Measurements from ENCODE around the gene HNRNPF.
"Not testable (repeated sequence)": the region's sequence is repeated elsewhere in the genome, so short reads cannot be mapped to it uniquely, and the experiment has no call there.

The HNRNPF gene, protein sequence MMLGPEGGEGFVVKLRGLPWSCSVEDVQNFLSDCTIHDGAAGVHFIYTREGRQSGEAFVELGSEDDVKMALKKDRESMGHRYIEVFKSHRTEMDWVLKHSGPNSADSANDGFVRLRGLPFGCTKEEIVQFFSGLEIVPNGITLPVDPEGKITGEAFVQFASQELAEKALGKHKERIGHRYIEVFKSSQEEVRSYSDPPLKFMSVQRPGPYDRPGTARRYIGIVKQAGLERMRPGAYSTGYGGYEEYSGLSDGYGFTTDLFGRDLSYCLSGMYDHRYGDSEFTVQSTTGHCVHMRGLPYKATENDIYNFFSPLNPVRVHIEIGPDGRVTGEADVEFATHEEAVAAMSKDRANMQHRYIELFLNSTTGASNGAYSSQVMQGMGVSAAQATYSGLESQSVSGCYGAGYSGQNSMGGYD

DNA sequence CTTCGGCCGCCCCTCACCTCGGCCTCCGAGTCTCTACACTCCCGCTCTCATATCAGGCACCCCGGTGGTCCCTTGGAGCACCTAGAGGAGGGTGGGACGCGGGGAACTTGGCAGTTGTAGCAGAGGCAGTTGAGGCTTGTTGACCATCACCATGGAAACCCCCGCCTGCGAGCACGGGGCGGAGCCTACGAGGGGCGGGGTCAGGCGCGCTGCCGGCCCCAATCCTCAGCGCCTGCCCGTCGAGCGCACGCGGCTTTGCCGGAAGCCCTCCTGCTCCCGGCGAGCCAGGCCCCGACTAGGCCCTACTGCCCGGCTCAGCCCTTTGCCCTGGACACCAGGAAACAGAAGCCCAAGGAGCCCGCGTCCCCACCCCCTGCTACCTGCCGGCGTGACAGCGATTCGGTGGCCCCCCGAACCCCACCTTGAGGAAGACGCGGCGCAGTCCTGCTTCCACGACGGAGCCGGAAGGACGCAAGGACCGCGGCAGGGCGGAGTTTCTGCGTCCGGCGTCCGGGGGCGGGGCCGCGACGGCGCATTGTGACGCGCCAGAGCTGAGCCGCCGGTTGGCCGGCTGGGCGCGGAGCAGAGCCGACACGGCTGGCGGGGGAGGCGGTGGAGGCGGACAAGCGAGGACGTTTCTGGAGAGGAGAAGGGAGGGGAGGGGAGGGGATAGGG lies at the start of gene HNRNPF:
Gene HNRNPF, minus strand, starts transcription at position 477 of the 675 bp plus-strand sequence. CDS start 21,302 bp downstream, outside the sequence.
- peak; percentile 77 to 88 for DNase-seq (ENCODE audit: extremely low read depth in 1 of 2, low read depth in 1 of 2)

DNA sequence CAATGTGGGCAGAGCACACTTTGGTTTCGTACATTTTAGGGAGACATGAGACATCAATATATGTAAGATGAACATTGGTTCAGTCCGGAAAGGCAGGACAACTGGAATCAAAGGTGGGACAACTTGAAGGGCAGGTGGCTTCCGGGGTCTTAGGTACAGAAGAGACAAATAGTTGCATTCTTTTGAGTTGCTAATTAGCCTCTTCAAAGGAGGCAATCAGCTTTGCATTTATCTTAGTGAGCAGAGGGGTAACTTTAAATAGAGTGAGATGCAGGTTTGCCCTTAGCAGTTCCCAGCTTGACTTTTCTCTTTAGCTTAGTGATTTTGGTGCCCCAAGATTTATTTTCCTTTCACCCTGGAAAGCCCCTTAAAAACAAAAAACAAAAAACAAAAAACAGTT lies 49.2 kb upstream of the HNRNPF start:
- DNase-seq (ENCODE audit: extremely low read depth in 1 of 2, low read depth in 1 of 2), result no peak

DNA sequence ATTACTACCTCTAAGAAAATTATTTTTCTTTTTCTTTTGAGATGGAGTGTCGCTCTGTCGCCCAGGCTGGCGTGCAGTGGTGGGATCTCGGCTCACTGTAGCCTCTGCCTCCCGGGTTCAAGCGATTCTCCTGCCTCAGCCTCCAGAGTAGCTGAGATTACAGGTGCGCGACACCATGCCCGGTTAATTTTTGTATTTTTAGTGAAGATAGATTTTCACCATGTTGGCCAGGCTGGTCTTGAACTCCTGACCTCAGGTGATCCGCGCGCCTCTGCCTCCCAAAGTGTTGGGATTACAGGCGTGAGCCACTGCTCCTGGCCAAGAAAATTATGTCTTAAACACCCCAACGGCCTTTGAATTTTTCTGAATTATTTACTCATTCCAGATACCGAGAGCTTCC lies 47.6 kb upstream of the HNRNPF start:
- not testable (repeated sequence) for DNase-seq (ENCODE audit: extremely low read depth in 1 of 2, low read depth in 1 of 2)

DNA sequence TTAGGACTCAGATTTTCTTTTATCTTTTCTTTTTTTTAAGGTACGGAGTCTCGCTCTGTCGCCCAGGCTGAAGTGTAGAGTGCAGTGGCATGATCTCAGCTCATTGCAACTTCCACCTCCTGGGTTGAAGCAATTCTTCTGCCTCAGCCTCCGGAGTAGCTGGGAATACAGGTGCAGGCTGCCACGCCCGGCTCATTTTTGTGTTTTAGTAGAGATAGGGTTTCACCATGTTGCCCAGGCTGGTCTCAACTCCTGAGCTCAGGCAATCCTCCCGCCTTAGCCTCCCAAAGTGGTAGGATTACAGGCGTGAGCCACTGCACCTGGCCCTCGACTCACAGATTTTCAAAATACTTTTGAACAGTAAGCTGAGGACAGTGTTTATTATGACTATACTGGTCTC lies 45.0 kb upstream of the HNRNPF start:
- DNase-seq (ENCODE audit: extremely low read depth in 1 of 2, low read depth in 1 of 2), result not testable (repeated sequence)

DNA sequence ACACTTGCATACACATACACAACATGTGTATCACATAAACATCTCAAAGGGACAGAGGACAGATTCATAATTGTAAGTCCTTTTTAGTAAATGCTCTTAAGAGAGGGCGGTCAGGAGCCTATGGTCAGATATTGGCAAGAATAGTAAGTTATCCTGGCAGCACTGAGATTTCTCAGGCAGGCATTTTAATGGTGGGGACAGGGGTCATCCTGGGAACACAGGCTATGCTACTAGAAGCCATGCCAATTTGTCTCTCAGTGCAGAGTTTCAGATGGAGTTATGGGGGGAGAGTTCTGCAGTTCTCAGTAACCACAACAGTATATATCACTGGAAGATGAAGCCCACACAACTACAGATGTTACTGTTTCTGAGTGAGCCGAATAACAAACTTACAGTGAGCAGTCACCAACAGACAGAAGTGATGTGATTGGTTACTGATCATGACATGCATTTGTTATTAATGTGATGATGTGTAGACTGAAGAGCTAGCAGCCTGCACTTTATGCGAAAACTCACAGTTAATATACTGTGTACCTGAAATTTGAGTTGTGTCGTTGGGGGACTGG lies 44.4 kb upstream of the HNRNPF start:
- DNase-seq (ENCODE audit: extremely low read depth in 1 of 2, low read depth in 1 of 2), result no peak

DNA sequence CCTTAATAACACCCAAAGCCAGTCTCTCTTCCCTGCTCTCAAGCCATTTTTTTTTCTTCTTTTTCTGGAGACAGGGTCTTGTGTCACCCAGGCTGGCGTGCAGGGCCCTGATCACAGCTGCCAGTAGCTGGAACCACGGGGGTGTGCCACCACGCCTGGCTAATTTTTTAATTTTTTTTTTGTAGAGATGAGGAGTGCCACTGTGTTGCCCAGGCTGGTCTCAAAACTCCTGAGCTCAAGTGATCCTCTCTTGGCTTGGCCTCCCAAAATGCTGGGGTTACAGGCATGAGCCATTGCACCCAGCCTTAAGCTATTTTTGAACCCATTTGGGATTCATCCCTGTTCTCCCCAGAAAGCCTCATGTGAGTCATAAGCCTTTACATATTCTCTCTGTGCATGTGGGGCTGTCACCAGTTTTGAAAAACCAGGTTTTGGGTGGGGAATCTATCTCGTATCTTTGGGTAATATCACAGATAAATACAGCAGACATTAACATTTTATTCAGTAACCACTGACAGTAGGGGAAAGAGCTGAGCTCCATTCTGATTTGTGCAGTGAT lies 43.4 kb upstream of the HNRNPF start:
- DNase-seq (ENCODE audit: extremely low read depth in 1 of 2, low read depth in 1 of 2), result no peak

DNA sequence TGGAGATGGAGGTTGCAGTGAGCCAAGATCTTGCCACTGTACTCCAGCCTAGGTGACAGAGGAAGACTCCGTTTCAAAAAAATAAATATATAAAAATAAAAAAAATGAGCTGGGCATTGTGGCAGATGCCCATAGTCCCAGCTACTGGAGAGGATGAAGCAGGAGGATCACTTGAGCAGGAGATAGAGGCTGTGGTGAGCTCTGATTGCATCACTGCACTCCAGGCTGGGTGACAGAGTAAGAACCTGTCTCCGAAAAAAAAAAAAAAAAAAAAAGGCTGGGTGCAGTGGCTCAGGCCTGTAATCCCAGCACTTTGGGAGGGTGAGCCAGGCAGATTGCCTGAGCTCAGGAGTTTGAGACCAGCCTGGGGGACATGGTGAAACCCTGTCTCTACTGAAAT lies 39.8 kb upstream of the HNRNPF start:
- no peak for DNase-seq (ENCODE audit: extremely low read depth in 1 of 2, low read depth in 1 of 2)

DNA sequence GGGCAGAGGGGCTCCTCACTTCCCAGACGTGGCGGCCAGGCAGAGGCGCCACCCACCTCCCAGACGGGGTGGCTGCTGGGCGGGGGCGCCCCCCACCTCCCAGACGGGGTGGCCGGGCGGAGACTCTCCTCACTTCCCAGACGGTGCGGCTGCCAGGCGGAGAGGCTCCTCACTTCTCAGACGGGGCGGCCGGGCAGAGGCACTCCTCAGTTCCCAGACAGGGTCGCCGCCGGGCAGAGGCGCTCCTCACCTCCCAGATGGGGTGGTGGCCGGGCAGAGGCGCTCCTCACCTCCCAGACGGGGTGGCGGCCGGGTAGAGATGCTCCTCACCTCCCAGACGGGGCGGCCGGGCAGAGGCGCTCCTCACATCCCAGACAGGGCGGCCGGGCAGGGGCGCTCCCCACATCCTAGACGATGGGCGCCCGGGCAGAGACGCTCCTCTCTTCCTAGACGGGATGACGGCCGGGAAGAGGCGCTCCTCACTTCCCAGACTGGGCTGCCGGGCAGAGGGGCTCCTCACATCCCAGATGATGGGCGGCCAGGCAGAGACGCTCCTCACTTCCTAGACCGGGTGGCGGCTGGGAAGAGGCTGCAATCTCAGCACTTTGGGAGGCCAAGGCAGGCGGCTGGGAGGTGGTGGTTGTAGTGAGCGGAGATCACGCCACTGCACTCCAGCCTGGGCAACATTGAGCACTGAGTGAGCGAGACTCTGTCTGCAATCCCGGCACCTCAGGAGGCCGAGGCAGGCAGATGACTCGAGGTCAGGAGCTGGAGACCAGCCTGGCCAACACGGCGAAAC lies 37.4 kb upstream of the HNRNPF start:
- not testable (repeated sequence) for DNase-seq (ENCODE audit: extremely low read depth in 1 of 2, low read depth in 1 of 2)

DNA sequence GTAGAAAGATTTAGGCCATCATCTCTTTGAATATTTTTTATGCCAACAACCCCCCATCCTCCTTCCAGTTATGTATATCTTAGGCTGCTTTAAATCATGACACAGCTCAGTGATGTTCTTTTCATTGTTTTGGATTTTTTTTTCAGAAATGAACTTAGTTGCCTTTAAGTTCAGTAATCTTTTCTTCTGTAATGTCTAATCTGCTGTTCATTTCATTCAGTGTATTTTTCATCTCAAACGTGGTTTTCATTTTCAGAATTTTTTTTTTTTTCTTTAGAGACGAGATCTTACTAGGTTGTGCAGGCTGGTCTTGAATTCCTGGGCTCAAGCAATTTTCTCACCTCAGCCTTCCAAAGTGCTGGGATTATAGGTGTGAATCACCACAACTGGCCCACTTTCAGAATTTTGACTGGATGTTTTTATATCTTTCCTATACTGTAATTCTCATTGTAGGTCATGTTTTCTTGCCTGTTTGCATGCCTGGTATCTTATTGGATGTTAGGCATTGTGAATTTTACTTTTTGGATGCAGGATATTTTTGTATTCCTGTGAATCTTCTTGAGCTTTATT lies 36.0 kb upstream of the HNRNPF start:
- no peak for DNase-seq (ENCODE audit: extremely low read depth in 1 of 2, low read depth in 1 of 2)

DNA sequence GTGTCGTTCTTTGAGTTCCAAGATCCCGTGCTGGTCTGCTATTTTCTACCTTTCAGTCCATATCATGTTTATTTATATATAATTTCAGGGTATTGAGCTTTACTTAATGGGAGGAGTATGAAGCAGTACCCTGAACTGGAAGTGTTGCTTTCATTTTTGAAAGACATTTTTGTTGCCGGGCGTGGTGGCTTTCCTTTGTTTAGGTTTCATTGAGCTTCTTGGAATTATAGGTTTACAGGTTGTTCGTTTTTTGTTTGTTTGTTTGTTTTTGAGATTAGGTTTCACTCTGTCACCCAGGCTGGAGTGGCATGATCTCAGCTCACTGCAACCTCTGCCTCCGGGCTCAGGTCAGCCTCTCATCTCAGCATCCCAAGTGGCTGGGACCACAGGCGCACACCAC lies 35.3 kb upstream of the HNRNPF start:
- DNase-seq (ENCODE audit: extremely low read depth in 1 of 2, low read depth in 1 of 2), result no peak

DNA sequence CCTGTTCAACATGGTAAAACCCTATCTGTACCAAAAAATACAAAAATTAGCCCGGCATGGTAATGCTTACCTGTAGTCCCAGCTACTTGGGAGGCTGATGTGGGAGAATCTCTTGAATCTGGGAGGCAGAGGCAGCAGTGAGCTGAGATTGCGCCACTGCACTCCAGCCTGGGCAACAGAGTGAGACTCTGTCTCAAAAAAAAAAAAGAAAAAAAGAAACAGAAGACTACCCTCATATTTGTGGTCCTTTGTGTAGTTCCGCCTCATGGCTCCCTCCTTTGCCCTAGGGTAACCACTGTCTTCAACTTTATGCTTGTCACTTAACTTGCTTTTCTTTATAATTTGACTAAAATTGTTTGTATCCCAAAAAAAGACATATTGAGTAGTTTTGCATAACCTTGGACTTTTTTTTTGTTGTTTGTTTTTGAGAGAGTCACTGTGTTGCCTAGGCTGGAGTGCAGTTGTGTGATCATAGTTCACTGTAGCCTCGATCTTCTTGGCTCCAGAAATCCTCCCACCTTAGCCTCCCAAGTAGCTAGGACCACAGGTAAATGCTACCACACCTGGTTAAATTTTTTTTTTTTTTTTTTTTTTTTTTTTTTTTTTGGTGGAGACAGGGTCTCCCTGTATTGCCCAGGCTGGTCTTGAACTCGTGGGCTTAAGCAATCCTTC lies 31.6 kb upstream of the HNRNPF start:
- DNase-seq (ENCODE audit: extremely low read depth in 1 of 2, low read depth in 1 of 2), result no peak

DNA sequence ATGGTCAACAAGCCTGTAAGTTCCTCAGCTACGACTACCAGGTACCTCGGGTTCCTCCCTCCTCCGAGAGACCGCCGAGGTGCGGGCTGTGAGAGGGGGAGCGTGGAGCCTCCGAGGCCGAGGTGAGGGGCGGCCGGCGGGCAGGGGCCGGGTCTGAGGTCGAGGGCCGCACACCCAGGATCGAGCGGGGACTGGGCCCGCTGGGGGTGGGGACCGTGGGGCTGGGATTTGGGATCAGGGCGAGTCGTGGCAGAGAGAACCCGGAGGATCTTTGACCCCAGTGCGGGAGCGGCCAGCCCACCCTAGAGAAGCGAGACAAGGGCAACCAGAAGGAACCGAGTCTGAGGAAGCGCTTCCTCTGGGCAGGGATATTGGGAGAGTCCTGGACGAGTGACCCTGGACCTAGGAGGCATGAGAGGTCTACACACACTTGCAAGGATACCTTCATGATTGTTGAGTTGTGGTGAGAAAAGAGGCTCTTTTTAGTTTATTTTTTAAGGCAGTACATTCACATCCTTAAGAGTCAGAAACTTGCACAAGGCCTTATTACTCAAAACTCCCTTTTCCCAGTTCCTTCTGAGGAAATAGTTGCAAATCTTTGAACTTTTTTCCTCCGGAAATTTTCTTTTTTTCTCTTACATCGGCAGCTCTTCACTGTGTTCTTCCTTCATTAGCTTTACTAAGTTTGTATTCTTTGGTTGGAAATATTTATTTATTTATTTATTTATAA lies 28.3 kb upstream of the HNRNPF start:
- no peak for DNase-seq (ENCODE audit: extremely low read depth in 1 of 2, low read depth in 1 of 2)

DNA sequence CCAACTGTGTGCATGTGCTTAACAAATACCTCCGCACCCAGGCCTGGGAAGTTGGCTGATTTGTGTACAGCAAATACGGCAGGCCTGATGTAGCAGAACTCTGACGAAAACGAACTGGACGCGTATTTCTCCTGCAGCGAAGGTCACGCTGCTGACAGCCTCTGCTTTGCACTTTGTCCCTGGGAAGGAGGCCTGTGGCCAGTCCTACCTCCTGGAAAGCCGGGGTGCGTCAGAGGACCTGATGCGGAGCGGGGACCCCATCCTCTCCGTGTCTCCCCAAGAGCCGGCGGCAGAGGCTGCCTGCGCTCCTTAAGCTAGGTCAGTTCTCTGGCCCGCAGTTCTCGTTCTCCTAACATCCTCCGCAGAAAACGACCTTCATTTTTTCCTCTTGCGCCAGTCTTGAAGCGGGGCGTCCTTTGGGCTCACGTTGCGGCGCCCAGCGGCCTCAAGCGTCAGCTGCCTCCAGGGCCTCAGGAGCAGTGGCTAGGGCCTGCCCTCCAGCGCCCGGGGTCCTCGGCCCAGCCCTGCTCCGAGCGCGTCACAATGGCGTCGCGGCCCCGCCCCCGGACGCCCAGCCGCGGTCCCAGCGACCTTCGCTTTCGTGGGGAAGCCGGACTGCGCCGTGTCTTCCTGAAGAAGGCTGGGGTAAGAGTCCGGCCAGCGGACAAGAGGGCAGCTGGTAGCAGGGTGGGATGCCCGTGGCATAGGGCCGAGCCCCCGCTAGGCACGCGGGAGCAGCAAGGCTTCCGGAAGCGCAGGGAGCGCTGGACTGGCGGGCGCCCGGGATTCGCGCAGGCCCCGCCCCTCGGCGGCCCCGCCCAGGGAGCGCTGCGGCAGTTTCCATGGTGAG lies 27.5 kb upstream of the HNRNPF start, which contains the start of gene ZNF487:
Gene ZNF487, plus strand, starts transcription at position 821 of the 850 bp plus-strand sequence. CDS start 38,703 bp downstream, outside the sequence.
- peak; percentile 55 to 79 for DNase-seq (ENCODE audit: extremely low read depth in 1 of 2, low read depth in 1 of 2)

DNA sequence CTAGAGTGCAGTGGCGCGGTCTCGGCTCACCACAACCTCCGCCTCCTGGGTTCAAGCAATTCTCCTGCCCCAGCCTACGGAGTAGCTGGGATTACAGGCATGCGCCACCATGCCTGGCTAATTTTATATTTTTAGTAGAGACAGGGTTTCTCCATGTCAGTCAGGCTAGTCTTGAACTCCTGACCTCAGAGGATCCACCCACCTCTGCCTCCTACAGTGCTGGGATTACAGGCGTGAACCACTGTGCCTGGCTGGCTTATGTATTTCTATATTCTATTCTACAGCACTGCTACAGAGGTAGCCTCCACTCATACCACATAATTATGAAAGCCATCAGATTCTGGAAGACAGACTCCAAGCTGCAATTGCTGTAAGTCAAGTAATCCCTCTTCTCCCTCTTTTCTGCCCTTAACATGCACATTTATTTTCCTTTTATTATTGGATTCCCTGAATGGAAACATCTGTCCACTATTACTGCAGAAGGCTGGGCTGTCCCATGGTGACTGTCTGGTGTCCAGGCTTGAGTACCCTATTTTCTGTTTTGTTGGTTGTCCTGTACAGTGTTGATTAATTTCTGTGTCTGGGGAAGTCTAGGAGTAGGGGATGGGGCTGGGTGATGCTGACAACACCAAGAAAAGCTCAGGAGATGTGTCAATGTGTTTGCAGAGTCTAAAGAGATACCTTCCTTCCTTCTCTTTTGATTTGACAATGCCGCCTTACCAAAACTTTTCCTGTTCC lies 22.1 kb upstream of the HNRNPF start:
- DNase-seq (ENCODE audit: extremely low read depth in 1 of 2, low read depth in 1 of 2), result no peak

DNA sequence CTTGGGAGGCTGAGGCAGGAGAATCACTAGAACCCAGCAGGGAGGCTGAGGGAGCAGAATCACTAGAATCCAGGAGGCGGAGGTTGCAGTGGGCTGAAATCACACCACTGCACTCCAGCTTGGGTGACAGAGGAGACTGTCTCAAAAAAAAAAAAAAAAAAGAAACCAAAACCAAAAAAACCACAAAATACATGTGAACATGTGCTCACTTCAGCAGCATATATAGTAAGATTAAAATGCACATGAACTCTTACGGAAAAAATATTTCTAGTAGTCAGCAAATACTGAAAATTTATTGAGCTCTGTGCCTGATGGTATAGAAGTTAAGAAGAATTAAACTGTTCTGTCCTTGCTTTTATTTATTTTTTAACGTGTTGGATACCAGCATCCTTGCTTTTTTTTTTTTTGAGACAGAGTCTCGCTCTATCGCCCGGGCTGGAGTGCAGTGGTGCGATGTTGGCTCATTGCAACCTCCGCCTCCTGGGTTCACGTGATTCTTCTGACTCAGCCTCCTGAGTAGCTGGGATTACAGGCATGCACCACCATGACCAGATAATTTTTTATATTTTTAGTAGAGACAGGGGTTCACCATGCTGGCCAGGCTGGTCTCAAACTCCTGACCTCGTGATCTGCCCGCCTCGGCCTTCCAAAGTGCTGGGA lies 18.3 kb upstream of the HNRNPF start:
- no peak for DNase-seq (ENCODE audit: extremely low read depth in 1 of 2, low read depth in 1 of 2)

DNA sequence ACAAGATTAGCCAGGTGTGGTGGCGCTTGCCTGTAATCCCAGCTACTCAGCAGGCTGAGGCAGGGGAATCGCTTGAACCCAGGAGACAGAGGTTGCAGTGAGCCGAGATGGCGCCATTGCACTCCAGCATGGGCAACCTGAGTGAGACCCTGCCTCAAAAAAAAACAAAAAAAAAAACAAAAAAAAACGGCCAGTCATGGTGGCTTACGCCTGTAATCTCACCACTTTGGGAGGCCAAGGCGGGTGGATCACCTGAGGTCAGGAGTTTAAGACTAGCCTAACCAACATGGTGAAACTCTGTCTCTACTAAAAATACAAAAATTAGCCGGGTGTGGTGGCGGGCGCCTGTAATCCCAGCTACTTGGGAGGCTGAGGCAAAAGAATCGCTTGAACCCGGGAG lies 17.5 kb upstream of the HNRNPF start:
- not testable (repeated sequence) for DNase-seq (ENCODE audit: extremely low read depth in 1 of 2, low read depth in 1 of 2)

DNA sequence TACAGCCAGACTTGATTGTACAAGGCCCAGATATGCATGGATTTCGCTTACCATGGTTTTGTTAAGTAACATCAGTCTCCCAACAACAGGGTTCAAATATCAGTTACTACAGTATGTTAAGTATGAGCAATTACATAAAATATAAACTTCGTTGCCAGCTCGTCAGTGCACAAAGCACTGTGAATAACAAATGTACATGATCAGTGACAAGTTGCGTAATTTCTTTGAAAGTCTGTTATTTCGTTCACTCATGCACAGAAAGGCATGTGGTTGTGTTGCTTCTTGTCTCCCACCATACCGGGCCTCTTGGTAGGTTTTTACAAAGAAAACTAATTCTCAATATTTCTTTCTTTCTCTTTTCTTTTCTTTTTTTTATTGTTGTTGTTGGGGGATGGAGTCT lies 15.4 kb upstream of the HNRNPF start:
- DNase-seq (ENCODE audit: extremely low read depth in 1 of 2, low read depth in 1 of 2), result no peak

All from activated CD8-positive, alpha-beta memory T cell treated with anti-CD3 and anti-CD28 coated beads for 1 hour (primary cell).